ENCODE results near the gene SMYD2.

GRCh38 chr1:214236477-214236876 is 44.5 kb upstream of the SMYD2 start:
- TF ChIP-seq CTCF (IDR thresholded peaks at IDR 0.05) (no peak), EP300 (IDR thresholded peaks at IDR 0.05) (no peak)

Measured in stomach (tissue), 4 donors.